ENCODE data around the gene JPH4.

JPH4 gene

GRCh38 chr14:23524954-23525353 is 53.6 kb downstream of the JPH4 start:
- DNase-seq (ENCODE audit: low read depth): no peak

DNA sequence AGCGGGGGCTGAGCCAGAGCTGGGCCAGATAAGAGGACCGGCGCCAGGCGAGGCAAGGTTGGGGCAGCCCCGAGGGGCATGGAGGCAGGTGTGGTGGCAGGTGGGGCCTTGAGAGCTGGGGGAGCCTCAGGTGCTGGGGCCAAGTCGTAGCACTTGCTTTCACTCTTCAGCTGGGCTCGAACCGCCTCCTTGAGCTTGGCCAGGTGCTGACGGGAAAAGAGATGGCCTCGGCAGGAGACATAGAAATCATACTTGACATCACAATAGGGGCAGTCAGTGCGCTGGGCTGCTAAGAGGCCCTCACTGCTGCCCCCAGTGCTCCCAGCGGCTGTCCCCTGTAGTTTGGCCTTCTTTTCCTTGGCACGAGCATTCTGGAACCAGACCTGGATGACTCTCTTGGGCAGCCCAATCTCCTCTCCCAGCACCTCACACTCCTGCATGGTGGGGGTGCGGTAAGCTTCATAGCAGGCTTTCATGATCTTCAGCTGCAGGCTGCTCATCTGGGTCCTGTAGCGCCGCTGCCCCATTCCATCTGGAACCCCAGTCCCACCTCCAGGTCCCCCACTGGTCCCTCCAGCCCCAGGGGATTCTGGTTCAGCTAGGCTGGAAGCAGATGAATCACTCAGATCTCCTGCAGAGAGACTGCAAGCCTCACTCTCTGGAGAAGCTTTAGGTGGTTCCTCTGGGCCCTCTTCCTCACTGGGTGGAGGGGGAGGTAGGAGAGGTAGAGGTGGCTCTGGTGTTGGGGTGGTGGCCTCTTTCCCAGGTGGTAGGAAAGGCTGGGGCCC is 55.2 kb downstream of the JPH4 start:
- no peak for DNase-seq (ENCODE audit: low read depth)

- DNase-seq (ENCODE audit: low read depth): no peak
Observed at GRCh38 chr14:23522643-23523198, 55.9 kb downstream of the JPH4 start.

- no peak for DNase-seq (ENCODE audit: low read depth)
Observed at GRCh38 chr14:23521785-23522640, 56.6 kb downstream of the JPH4 start.

- DNase-seq (ENCODE audit: low read depth): no peak
Observed at GRCh38 chr14:23520899-23521533, 57.6 kb downstream of the JPH4 start.

GRCh38 chr14:23518709-23519108 is 59.9 kb downstream of the JPH4 start:
- no peak for DNase-seq (ENCODE audit: low read depth)

Data from activated T-helper 9 cell treated with anti-CD3 and anti-CD28 coated beads, Interleukin-2, amount 50 U/mL, for 16 hours (primary cell).